ENCODE data around the gene CHST4.

Gene CHST4

GRCh38 chr16:71526111-71526631 lies at the start of gene CHST4:
CHST4 (plus strand) TSS chr16:71526426; CDS start chr16:71536678, 10,252 bp downstream.
- H3K4me3 ChIP-seq (ENCODE audit: low read depth, low read length): no peak within 1 kb of the TSS

GRCh38 chr16:71476457-71477124 lies 49.6 kb upstream of the CHST4 start:
- in situ Hi-C loops (cut with HindIII; ENCODE audit: low sequenced_read_pairs): no loop called here
- no peak for TF ChIP-seq CTCF (IDR thresholded peaks at IDR 0.05; ENCODE audit: low read depth, low read length)
- DNase-seq (ENCODE audit: low read depth, low spot score): no peak
- no peak overlapping the region for H3K4me3 ChIP-seq (ENCODE audit: low read depth, low read length)

More at GRCh38 chr16:71526111-71526631, at the start of gene CHST4:
- in situ Hi-C loops (cut with HindIII; ENCODE audit: low sequenced_read_pairs): no loop called here
- TF ChIP-seq CTCF (IDR thresholded peaks at IDR 0.05; ENCODE audit: low read depth, low read length): no peak
- peak; percentile 71 for DNase-seq (ENCODE audit: low read depth, low spot score)

GRCh38 chr16:71479420-71479819 lies 46.8 kb upstream of the CHST4 start:
- in situ Hi-C loops (cut with HindIII; ENCODE audit: low sequenced_read_pairs): no loop called here
- H3K4me3 ChIP-seq (ENCODE audit: low read depth, low read length): no peak overlapping the region
- peak; percentile 68 for TF ChIP-seq CTCF (IDR thresholded peaks at IDR 0.05; ENCODE audit: low read depth, low read length)
- peak; percentile 30 for DNase-seq (ENCODE audit: low read depth, low spot score)

- in situ Hi-C loops (cut with HindIII; ENCODE audit: low sequenced_read_pairs): no loop called here
- DNase-seq (ENCODE audit: low read depth, low spot score): no peak
- no peak for TF ChIP-seq CTCF (IDR thresholded peaks at IDR 0.05; ENCODE audit: low read depth, low read length)
- no peak overlapping the region for H3K4me3 ChIP-seq (ENCODE audit: low read depth, low read length)
Observed at GRCh38 chr16:71480956-71481355, 45.3 kb upstream of the CHST4 start.

DNA sequence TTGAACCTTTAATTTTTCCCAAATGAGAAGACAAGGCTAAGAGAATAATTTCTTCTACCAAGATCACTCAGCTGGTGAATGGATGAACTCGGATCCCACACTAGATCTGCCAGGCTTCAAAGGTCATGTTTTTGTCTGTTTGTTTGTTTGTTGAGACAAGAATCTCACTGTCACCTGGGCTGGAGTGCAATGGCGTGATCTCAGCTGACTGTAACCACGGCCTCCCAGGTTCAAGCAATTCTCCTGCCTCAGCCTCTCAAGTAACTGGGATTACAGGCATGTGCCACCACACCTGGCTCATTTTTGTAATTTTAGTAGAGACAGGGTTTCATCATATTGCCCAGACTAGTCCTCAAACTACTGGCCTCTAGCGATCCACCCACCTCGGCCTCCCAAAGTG lies 43.7 kb upstream of the CHST4 start:
- H3K4me3 ChIP-seq (ENCODE audit: low read depth, low read length): no peak overlapping the region
- no peak for TF ChIP-seq CTCF (IDR thresholded peaks at IDR 0.05; ENCODE audit: low read depth, low read length)
- DNase-seq (ENCODE audit: low read depth, low spot score): no peak
- in situ Hi-C loops (cut with HindIII; ENCODE audit: low sequenced_read_pairs): no loop called here

GRCh38 chr16:71484006-71484893 lies 42.0 kb upstream of the CHST4 start:
- peak; percentile 95 for DNase-seq (ENCODE audit: low read depth, low spot score)
- no peak for TF ChIP-seq CTCF (IDR thresholded peaks at IDR 0.05; ENCODE audit: low read depth, low read length)
- in situ Hi-C loops (cut with HindIII; ENCODE audit: low sequenced_read_pairs): no loop called here
- peak overlapping the region; percentile 89 for H3K4me3 ChIP-seq (ENCODE audit: low read depth, low read length)

All from astrocyte of the spinal cord (primary cell).